Astrocyte (in vitro differentiated cells and primary cell): ENCODE measurements around the gene EPHA2.

ENCODE experiments used
- EZH2 ChIP-seq: IDR thresholded peaks from 2 replicates; pipeline ENCODE4 v1.6.1; 2012; ENCODE audit warnings: mild to moderate bottlenecking, low read length, inconsistent platforms; ENCODE audit not compliant: insufficient read depth
- TF ChIP-seq, protein P1 (sequence below): IDR thresholded peaks from 2 replicates; pipeline ENCODE4 v1.5.1; 2011; ENCODE audit warnings: low read depth, mild to moderate bottlenecking, inconsistent platforms, low read length, moderate library complexity; ENCODE audit not compliant: insufficient read depth

DNA sequence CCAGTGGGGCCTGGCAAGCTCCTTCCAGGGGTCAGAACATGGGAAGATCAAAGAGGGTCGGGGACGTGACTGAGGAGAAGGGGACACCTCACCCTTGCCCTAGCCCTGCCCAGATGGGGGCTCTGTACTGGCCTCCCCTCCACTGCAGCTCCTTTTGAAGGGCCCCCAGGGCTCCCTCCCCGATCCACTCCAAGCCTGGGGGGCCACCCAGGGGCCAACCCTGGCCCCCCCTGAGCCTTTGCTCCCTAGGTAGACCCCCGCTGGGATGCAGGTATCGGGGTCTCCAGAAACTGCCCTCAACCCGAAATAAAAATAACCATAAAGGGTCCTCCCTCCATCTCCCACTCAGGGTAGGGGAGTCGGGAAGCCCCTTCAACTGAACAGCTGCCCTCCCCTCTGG lies 45.0 kb downstream of the EPHA2 start:
- TF ChIP-seq, protein P1, sequence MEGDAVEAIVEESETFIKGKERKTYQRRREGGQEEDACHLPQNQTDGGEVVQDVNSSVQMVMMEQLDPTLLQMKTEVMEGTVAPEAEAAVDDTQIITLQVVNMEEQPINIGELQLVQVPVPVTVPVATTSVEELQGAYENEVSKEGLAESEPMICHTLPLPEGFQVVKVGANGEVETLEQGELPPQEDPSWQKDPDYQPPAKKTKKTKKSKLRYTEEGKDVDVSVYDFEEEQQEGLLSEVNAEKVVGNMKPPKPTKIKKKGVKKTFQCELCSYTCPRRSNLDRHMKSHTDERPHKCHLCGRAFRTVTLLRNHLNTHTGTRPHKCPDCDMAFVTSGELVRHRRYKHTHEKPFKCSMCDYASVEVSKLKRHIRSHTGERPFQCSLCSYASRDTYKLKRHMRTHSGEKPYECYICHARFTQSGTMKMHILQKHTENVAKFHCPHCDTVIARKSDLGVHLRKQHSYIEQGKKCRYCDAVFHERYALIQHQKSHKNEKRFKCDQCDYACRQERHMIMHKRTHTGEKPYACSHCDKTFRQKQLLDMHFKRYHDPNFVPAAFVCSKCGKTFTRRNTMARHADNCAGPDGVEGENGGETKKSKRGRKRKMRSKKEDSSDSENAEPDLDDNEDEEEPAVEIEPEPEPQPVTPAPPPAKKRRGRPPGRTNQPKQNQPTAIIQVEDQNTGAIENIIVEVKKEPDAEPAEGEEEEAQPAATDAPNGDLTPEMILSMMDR, result no peak
- no peak for TF ChIP-seq EZH2
